B cell (primary cell): ENCODE measurements around the gene RFC4. TPM values are rescaled to one million over a fixed set of nuclear protein-coding genes. Genes with fewer than 3 reads are reported as not detected.

Source experiments
- ATAC-seq: fragments of 200-7000 bp; cut with Tn5 transposase; one replicate; pipeline ENCODE4 v1.10.0; 2021; ENCODE audit warnings: low read depth, mild to moderate bottlenecking, moderate number of reproducible peaks, moderate library complexity
- CTCF ChIA-PET: fragments of 350-600 bp; sonication (Branson Sonifier 250); formaldehyde crosslinking; loops from one replicate; lab custom pipeline; 2021; ENCODE audit warnings: antibody characterized with exemption, inconsistent platforms; lab: Charles Lee
- POLR2A ChIA-PET: fragments of 350-600 bp; sonication (Branson Sonifier 250); formaldehyde crosslinking; loops from one replicate; lab custom pipeline; 2021; ENCODE audit warnings: antibody characterized with exemption; lab: Charles Lee
- DNase-seq: peaks from one replicate; pipeline ENCODE4 v3.0.0; 2013
- H2AFZ ChIP-seq: 2 replicates; pipeline ENCODE4 v1.6.1; 2012; ENCODE audit warnings: mild to moderate bottlenecking, low read depth, low read length; ENCODE audit not compliant: insufficient read depth, poor library complexity, severe bottlenecking
- H3K27ac ChIP-seq, 2 donors: 1 replicate in 1 of 2; 2 replicates in 1 of 2; pipeline ENCODE4 v1.5.1; 2012 to 2013; ENCODE audit warnings: low read length in 2 of 2, mild to moderate bottlenecking in 2 of 2, moderate library complexity in 1 of 2
- H3K27me3 ChIP-seq, 4 experiments: fragments of 200-600 bp in 1 of 4; sonication (generic) in 1 of 4; replicated peaks in 1 of 4; 1 replicate in 2 of 4; 2 replicates in 2 of 4; pipeline versions ENCODE4 v1.6.1 to v1.7.0; 2013 to 2016; ENCODE audit warnings: low read length in 3 of 4, mild to moderate bottlenecking in 2 of 4, mixed read lengths in 1 of 4, moderate library complexity in 1 of 4; ENCODE audit not compliant: insufficient read depth in 4 of 4, control insufficient read depth in 3 of 4; ENCODE audit errors: control extremely low read depth in 1 of 4
- H3K36me3 ChIP-seq, 2 experiments: replicated peaks in 1 of 2; 1 replicate in 1 of 2; 2 replicates in 1 of 2; pipeline versions ENCODE4 v1.6.1 to v1.7.1; 2013; ENCODE audit warnings: low read length in 1 of 2; ENCODE audit not compliant: insufficient read depth in 2 of 2, control insufficient read depth in 1 of 2; ENCODE audit errors: control extremely low read depth in 1 of 2, extremely low read depth in 1 of 2
- H3K4me1 ChIP-seq, 2 donors: fragments of 200-600 bp in 1 of 2; sonication (generic) in 1 of 2; 1 replicate in 1 of 2; 2 replicates in 1 of 2; pipeline versions ENCODE4 v1.5.1 to v1.6.1; 2013 to 2017; ENCODE audit warnings: low read length in 2 of 2; ENCODE audit not compliant: control insufficient read depth in 2 of 2, insufficient read depth in 2 of 2
- H3K4me2 ChIP-seq: replicated peaks from 2 replicates; pipeline ENCODE3; 2012; ENCODE audit warnings: mild to moderate bottlenecking, low read depth, low read length; ENCODE audit not compliant: poor library complexity, severe bottlenecking
- H3K4me3 ChIP-seq, 5 experiments: fragments of 200-600 bp in 1 of 5; sonication (generic) in 1 of 5; 1 replicate in 3 of 5; 2 replicates in 2 of 5; pipeline versions ENCODE4 v1.5.1 to v1.7.0; 2011 to 2016; ENCODE audit warnings: low read length in 4 of 5, mild to moderate bottlenecking in 4 of 5, low read depth in 2 of 5, control low read depth in 1 of 5, moderate library complexity in 1 of 5; ENCODE audit not compliant: insufficient read depth in 1 of 5; ENCODE audit errors: control extremely low read depth in 1 of 5, extremely low read depth in 1 of 5
- H3K79me2 ChIP-seq: fragments of 200-600 bp; sonication (generic); one replicate; pipeline ENCODE4 v1.6.0; 2016; ENCODE audit warnings: low read length; ENCODE audit not compliant: control insufficient read depth, insufficient read depth
- H3K9ac ChIP-seq: fragments of 200-600 bp; sonication (generic); 2 replicates; pipeline ENCODE4 v1.6.1; 2017; ENCODE audit warnings: mild to moderate bottlenecking, low read length, moderate library complexity
- H3K9me3 ChIP-seq, 3 donors: one replicate each; pipeline versions ENCODE4 v1.6.1 to v1.7.1; 2013; ENCODE audit warnings: low read length in 2 of 3; ENCODE audit not compliant: control insufficient read depth in 2 of 3, insufficient read depth in 1 of 3; ENCODE audit errors: control extremely low read depth in 1 of 3
- H4K20me1 ChIP-seq: 2 replicates; pipeline ENCODE4 v1.6.0; 2012; ENCODE audit warnings: mild to moderate bottlenecking, low read length; ENCODE audit not compliant: insufficient read depth, control insufficient read depth, poor library complexity, severe bottlenecking
- H3K27ac Mint-ChIP-seq: one replicate; pipeline ENCODE4 v1.8.0; 2021; ENCODE audit warnings: mixed read lengths
- H3K27me3 Mint-ChIP-seq: one replicate; pipeline ENCODE4 v1.8.0; 2021; ENCODE audit warnings: mixed read lengths
- H3K4me1 Mint-ChIP-seq: one replicate; pipeline ENCODE4 v1.8.0; 2021; ENCODE audit warnings: mixed read lengths
- H3K4me3 Mint-ChIP-seq: one replicate; pipeline ENCODE4 v1.8.0; 2021; ENCODE audit warnings: mixed read lengths
- H3K9me3 Mint-ChIP-seq: one replicate; pipeline ENCODE4 v1.8.0; 2022; ENCODE audit warnings: mixed read lengths; ENCODE audit not compliant: insufficient read depth
- EZH2 ChIP-seq: IDR thresholded peaks from 2 replicates; pipeline ENCODE4 v1.6.1; 2012; ENCODE audit warnings: borderline replicate concordance, low read depth, mild to moderate bottlenecking, moderate library complexity, low read length; ENCODE audit not compliant: insufficient read depth, poor library complexity, severe bottlenecking
- WGBS: methylation state at CpG from one replicate; pipeline ENCODE4 v1.1.5; 2013; ENCODE audit warnings: missing lambda C conversion rate; ENCODE audit not compliant: insufficient coverage; 5-methylcytosine and 5-hydroxymethylcytosine counted together
- intact Hi-C: fragments of 100-400 bp; cut with micrococcal nuclease; formaldehyde crosslinking; loops from one replicate; pipeline ENCODE4 v1.10.0; 2022
- polyA plus RNA-seq: library from polyadenylated mRNA; depleted of rRNA; stranded (reverse); fragments of >200 nt; gene quantifications from 2 replicates; pipeline ENCODE4 v1.2.3, GENCODE V29; 2012
- total RNA-seq, 2 donors: library from RNA; stranded (reverse); fragments of 120-200 nt in 1 of 2; gene quantifications; 1 replicate in 1 of 2; 2 replicates in 1 of 2; pipeline versions ENCODE4 v1.2.3 to v1.2.4, GENCODE V29; 2013 to 2022
- TF ChIP-seq, protein P1 (sequence below): fragments of 200-600 bp; IDR thresholded peaks from one replicate; pipeline ENCODE4 v1.8.0; 2022; ENCODE audit warnings: antibody characterized with exemption, mild to moderate bottlenecking

Gene RFC4
- total and polyA plus RNA-seq, 2 donors (not counting 1 experiment from before 2014, with no cell fraction given): 17.8 to 20.5 TPM

- intact Hi-C loops: loop anchor here (1.0 to 10.0 kb wide), 8 partner anchors 10 to 1198 kb away; partner anchors contain the start of genes DNAJB11, ETV5, RFC4 and RPL39L
- peaks cover 46% of the 10 kb centered on the region for H3K4me1 Mint-ChIP-seq
- H3K4me3 ChIP-seq: peak overlapping the region; percentile 80 to 100 (median 90)
- no peaks in the 10 kb centered on the region for H3K9me3 ChIP-seq
- H2AFZ ChIP-seq: peak overlapping the region; percentile 92
- ATAC-seq (peak; percentile 2), DNase-seq (no peak)
- POLR2A ChIA-PET: interaction anchor here (0.6 to 4.8 kb wide), 15 partner anchors 10 to 845 kb away, joined by 3 to 78 read pairs (median 8); partner anchors contain the start of genes DNAJB11, ETV5, RFC4 and RPL39L
- H4K20me1 ChIP-seq: peaks cover 41% of the 10 kb centered on the region
- peak overlapping the region; percentile 99 for H3K27ac Mint-ChIP-seq
- no peak for TF ChIP-seq EZH2
- TF ChIP-seq, protein P1, sequence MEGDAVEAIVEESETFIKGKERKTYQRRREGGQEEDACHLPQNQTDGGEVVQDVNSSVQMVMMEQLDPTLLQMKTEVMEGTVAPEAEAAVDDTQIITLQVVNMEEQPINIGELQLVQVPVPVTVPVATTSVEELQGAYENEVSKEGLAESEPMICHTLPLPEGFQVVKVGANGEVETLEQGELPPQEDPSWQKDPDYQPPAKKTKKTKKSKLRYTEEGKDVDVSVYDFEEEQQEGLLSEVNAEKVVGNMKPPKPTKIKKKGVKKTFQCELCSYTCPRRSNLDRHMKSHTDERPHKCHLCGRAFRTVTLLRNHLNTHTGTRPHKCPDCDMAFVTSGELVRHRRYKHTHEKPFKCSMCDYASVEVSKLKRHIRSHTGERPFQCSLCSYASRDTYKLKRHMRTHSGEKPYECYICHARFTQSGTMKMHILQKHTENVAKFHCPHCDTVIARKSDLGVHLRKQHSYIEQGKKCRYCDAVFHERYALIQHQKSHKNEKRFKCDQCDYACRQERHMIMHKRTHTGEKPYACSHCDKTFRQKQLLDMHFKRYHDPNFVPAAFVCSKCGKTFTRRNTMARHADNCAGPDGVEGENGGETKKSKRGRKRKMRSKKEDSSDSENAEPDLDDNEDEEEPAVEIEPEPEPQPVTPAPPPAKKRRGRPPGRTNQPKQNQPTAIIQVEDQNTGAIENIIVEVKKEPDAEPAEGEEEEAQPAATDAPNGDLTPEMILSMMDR: no peak
- peak overlapping the region; percentile 97 to 98 for H3K27ac ChIP-seq
- H3K27me3 Mint-ChIP-seq: no peaks in the 10 kb centered on the region
- H3K79me2 ChIP-seq: peaks cover 37% of the 10 kb centered on the region
- no peaks in the 10 kb centered on the region for H3K27me3 ChIP-seq
- H3K9me3 Mint-ChIP-seq: no peaks in the 10 kb centered on the region
- H3K4me3 Mint-ChIP-seq: peak overlapping the region; percentile 97
- CTCF ChIA-PET: interaction anchor here (0.7 to 3.1 kb wide), 6 partner anchors 10 to 847 kb away, joined by 3 to 16 read pairs (median 5); partner anchors contain the start of gene RPL39L
- H3K4me2 ChIP-seq: peak overlapping the region; percentile 82
- H3K4me1 ChIP-seq: peaks cover 35 to 36% of the 10 kb centered on the region in 2 donors
- peaks cover 0 to 35% of the 10 kb centered on the region in 2 experiments for H3K36me3 ChIP-seq
- WGBS: 8% methylated on average over 18 of the region's 21 CpGs
- peak overlapping the region; percentile 98 for H3K9ac ChIP-seq
Measured at GRCh38 chr3:186782542-186783057, 23.7 kb downstream of the RFC4 start.

DNA sequence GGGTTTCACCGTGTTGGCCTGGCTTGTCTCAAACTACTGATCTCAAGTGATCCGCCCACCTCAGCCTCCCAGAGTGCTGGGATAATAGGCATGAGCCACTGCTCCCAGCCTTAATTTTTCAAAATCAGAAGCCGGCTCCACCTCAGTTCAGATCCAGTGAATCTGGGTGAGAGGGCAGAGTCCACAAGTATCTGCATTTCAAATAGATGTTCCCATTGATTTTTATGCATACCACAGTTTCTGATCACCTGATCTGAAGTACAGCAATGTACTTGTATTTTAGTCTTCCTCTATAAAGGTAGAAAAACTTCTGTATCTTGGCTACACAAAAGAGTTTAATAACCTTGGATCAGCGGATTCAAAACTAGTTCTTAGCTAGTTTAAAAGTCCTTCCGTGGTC, 27.1 kb downstream of the RFC4 start:
- H3K27me3 Mint-ChIP-seq: no peaks in the 10 kb centered on the region
- Histone ChIP-seq H2AFZ (no peak overlapping the region), H3K9me3 (no peaks in the 10 kb centered on the region), H3K27me3 (no peaks in the 10 kb centered on the region), H3K79me2 (peaks cover 9% of the 10 kb centered on the region), H3K9ac (no peak overlapping the region), H3K4me1 (peaks cover 4 to 5% of the 10 kb centered on the region in 2 donors), H3K36me3 (peaks cover 0 to under 1% of the 10 kb centered on the region in 2 experiments), H3K4me2 (no peak overlapping the region), H3K4me3 (no peak overlapping the region), H4K20me1 (peaks cover 7% of the 10 kb centered on the region), H3K27ac (no peak overlapping the region)
- ChIA-PET CTCF (no interaction called here), POLR2A (no interaction called here)
- intact Hi-C loops: loop anchor here (10.0 kb wide), 1 partner anchor 124 kb away; no protein-coding TSS in a partner anchor
- H3K9me3 Mint-ChIP-seq: no peaks in the 10 kb centered on the region
- H3K27ac Mint-ChIP-seq: no peak overlapping the region
- no peak for DNase-seq
- TF ChIP-seq, protein P1: no peak
- no peak for TF ChIP-seq EZH2
- no peak overlapping the region for H3K4me3 Mint-ChIP-seq
- H3K4me1 Mint-ChIP-seq: peaks cover 12% of the 10 kb centered on the region
- no peak for ATAC-seq
- no CpG with 5 or more reads among the region's 5 CpGs for WGBS
